Mucosa of descending colon (tissue), 3 donors: ENCODE results near the gene CERS6. TPM values are rescaled to one million over a fixed set of nuclear protein-coding genes. Genes with fewer than 3 reads are reported as not detected.

ENCODE experiments used
- ATAC-seq: fragments of 200-7000 bp; cut with Tn5 transposase; one replicate; pipeline ENCODE4 v1.9.1; 2020; ENCODE audit warnings: mild to moderate bottlenecking, moderate library complexity
- DNase-seq, 3 donors: peaks; one replicate each; pipeline ENCODE4 v3.0.0-alpha.2; 2020
- H3K36me3 ChIP-seq: fragments of 200-600 bp; one replicate; pipeline ENCODE4 v1.8.0; 2021; ENCODE audit warnings: low read depth, mild to moderate bottlenecking
- H3K4me1 ChIP-seq: fragments of 200-600 bp; one replicate; pipeline ENCODE4 v1.8.0; 2021; ENCODE audit warnings: low read depth, mild to moderate bottlenecking
- H3K4me3 ChIP-seq: fragments of 200-600 bp; one replicate; pipeline ENCODE4 v1.8.0; 2021; ENCODE audit warnings: mild to moderate bottlenecking
- H3K9me3 ChIP-seq: fragments of 200-600 bp; one replicate; pipeline ENCODE4 v1.8.0; 2021; ENCODE audit warnings: mild to moderate bottlenecking
- intact Hi-C, 2 donors: fragments of 100-400 bp; cut with DNase I in 1 of 2; cut with micrococcal nuclease in 1 of 2; formaldehyde crosslinking; loops; one replicate each; pipeline versions ENCODE4 v1.11.0 to v1.11.1; 2022; cut with DNase I, micrococcal nuclease
- total RNA-seq, 3 donors: library from RNA; stranded (reverse); fragmentation: NEBNext Ultra II Directional in 2 of 3; extraction: Animal tissue kit (Norgen Biotek cat#: 25700) in 2 of 3; gene quantifications; one replicate each; pipeline versions ENCODE4 v1.2.1 to v1.2.4, GENCODE V29; 2021 to 2023
- TF ChIP-seq, protein P1 (sequence below): fragments of 200-600 bp; IDR thresholded peaks from one replicate; pipeline ENCODE4 v1.8.0; 2022; ENCODE audit warnings: antibody characterized with exemption, mild to moderate bottlenecking
- donor health status: DM: no; HTN: no; CAD: no; lungs with moderate emphysema.
- donor health status: DM: no; HTN: no; CAD: no.
- donor health status: DM: no; HTN: yes; CAD: no.

CERS6 gene
- total RNA-seq, 3 donors from 2014 or later: 27.4 to 67.2 (median 65.0) TPM

DNA sequence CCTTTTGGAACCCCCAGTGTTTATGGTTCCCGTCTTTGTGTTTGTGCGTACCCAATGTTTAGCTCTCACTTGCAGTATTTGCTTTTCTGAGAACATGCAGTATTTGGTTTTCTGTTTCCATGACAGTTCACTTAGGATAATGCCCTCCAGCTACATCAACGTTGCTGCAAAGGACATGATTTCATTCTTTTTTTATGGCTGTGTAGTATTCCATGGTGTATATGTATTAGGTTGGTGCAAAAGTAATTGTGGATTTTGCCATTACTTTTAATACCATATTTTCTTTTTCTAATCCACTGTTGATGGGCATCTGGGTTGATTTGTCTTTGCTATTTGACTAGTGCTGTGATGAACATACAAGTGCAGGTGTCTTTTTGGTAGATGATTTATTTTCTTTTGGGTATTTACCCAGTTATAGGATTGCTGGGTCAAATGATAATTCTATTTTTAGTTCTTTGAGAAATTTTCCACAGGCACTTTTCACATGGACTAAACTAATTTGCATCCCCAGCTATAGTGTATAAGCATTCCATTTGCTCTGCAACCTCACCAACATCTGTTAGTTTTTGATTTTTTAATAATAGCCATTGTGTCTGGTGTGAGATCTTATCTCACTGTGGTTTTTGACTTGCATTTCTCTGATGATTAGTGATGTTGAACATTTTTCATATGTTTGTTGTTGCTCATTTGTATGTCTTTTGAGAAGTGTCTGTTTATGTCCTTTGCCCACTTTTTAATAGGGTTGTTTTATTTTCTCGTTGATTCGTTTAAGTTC lies 63.6 kb downstream of the CERS6 start:
- intact Hi-C loops: no loop called here
- TF ChIP-seq, protein P1, sequence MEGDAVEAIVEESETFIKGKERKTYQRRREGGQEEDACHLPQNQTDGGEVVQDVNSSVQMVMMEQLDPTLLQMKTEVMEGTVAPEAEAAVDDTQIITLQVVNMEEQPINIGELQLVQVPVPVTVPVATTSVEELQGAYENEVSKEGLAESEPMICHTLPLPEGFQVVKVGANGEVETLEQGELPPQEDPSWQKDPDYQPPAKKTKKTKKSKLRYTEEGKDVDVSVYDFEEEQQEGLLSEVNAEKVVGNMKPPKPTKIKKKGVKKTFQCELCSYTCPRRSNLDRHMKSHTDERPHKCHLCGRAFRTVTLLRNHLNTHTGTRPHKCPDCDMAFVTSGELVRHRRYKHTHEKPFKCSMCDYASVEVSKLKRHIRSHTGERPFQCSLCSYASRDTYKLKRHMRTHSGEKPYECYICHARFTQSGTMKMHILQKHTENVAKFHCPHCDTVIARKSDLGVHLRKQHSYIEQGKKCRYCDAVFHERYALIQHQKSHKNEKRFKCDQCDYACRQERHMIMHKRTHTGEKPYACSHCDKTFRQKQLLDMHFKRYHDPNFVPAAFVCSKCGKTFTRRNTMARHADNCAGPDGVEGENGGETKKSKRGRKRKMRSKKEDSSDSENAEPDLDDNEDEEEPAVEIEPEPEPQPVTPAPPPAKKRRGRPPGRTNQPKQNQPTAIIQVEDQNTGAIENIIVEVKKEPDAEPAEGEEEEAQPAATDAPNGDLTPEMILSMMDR: no peak
- H3K4me1 ChIP-seq: peaks cover 3% of the 10 kb centered on the region

GRCh38 chr2:168521053-168521741 lies 65.1 kb downstream of the CERS6 start:
- TF ChIP-seq, protein P1: no peak
- DNase-seq (no peak), ATAC-seq (no peak)
- no peaks in the 10 kb centered on the region for H3K36me3 ChIP-seq
- no peaks in the 10 kb centered on the region for H3K9me3 ChIP-seq
- no peak overlapping the region for H3K4me3 ChIP-seq
- intact Hi-C loops: no loop called here
- peaks cover 8% of the 10 kb centered on the region for H3K4me1 ChIP-seq

More for the DNA sequence above, 63.6 kb downstream of the CERS6 start:
- no peaks in the 10 kb centered on the region for H3K36me3 ChIP-seq
- no peak overlapping the region for H3K4me3 ChIP-seq
- no peaks in the 10 kb centered on the region for H3K9me3 ChIP-seq
- no peak for ATAC-seq
- no peak for DNase-seq

DNA sequence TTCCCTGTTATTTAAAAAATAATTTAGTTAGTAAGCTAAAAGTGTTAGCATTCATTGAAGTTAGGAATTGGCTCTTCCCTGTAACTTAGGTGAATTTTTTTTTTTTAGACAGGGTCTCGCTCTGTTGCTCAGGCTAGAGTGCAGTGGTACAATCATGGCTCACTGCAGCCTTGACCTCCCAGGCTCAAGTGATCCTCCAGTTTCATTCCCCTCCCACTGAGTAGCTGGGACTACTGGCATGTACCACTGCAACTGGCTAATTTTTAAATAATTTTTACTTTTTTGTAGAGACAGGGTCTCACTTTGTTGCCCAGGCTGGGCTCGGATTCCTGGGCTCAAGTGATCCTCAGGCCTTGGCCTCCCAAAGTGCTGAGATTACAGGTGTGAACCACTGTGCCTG lies 66.4 kb downstream of the CERS6 start:
- TF ChIP-seq, protein P1: no peak
- H3K36me3 ChIP-seq: no peaks in the 10 kb centered on the region
- DNase-seq (no peak), ATAC-seq (no peak)
- no peaks in the 10 kb centered on the region for H3K9me3 ChIP-seq
- peaks cover 11% of the 10 kb centered on the region for H3K4me1 ChIP-seq
- H3K4me3 ChIP-seq: no peak overlapping the region
- intact Hi-C loops: no loop called here

DNA sequence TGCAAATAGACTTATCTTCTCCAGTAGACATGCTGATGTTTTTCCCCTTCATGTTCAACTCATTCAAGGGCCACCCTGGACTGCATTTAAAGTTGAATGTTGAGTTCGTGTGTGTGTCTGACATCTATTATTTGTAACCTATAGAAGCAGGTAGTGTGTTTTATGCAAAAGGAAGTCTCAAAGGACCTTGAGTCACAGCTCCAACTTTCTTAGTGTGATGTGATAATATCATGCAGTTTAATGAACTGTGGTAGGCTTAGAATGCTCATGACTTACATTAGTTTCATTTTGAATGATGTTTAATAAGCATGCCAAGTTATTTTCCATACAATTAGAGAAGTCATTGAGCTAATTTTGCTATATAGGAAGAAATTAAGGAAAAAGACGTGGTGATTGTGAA lies 67.9 kb downstream of the CERS6 start:
- TF ChIP-seq, protein P1: no peak
- no peak for DNase-seq
- intact Hi-C loops: no loop called here
- Histone ChIP-seq H3K4me3 (no peak overlapping the region), H3K4me1 (peaks cover 11% of the 10 kb centered on the region), H3K36me3 (no peaks in the 10 kb centered on the region), H3K9me3 (no peaks in the 10 kb centered on the region)
- ATAC-seq: no peak

- Histone ChIP-seq H3K4me3 (no peak overlapping the region), H3K4me1 (peaks cover 11% of the 10 kb centered on the region), H3K36me3 (no peaks in the 10 kb centered on the region), H3K9me3 (no peaks in the 10 kb centered on the region)
- ATAC-seq (peak; percentile 81), DNase-seq (peak in 1 of 3 donors; percentile 43)
- intact Hi-C loops: no loop called here
- TF ChIP-seq, protein P1: no peak
These were observed 68.9 kb downstream of the CERS6 start for GRCh38 chr2:168525020-168525419.
